T-cell (primary cell): Measurements from ENCODE around the gene WNT2B. TPM values are rescaled to one million over a fixed set of nuclear protein-coding genes. Genes with fewer than 3 reads are reported as not detected.

Source experiments
- ATAC-seq, 4 experiments: fragments of 200-7000 bp in 3 of 4; fragments of 150-1000 bp in 1 of 4; cut with Tn5 transposase; replicated peaks in 1 of 4; 1 replicate in 3 of 4; 2 replicates in 1 of 4; pipeline ENCODE4 v1.10.0; 2021; ENCODE audit warnings: moderate library complexity in 3 of 4, mild to moderate bottlenecking in 2 of 4, moderate number of reproducible peaks in 1 of 4
- CTCF ChIA-PET, 2 donors: fragments of 300-600 bp; sonication (Branson Sonifier 250); formaldehyde crosslinking; loops; one replicate each; lab custom pipeline; 2022; ENCODE audit warnings: antibody characterized with exemption in 2 of 2; lab: Charles Lee
- POLR2A ChIA-PET, 2 donors: fragments of 300-600 bp; sonication (Branson Sonifier 250); formaldehyde crosslinking; loops; one replicate each; lab custom pipeline; 2022; ENCODE audit warnings: antibody characterized with exemption in 2 of 2; lab: Charles Lee
- DNase-seq, 35 experiments: peaks; one replicate each; pipeline versions ENCODE4 v3.0.0 to v3.0.0-alpha.2; 2013 to 2023
- H3K27ac ChIP-seq: one replicate; pipeline ENCODE4 v1.5.1; 2013; ENCODE audit warnings: low read length
- H3K27me3 ChIP-seq, 2 experiments: replicated peaks in 1 of 2; 1 replicate in 1 of 2; 2 replicates in 1 of 2; pipeline versions ENCODE4 v1.6.1 to v1.7.0; 2013; ENCODE audit warnings: low read length in 1 of 2, mixed read lengths in 1 of 2; ENCODE audit not compliant: control insufficient read depth in 2 of 2, insufficient read depth in 2 of 2; ENCODE audit errors: extremely low read depth in 1 of 2
- H3K36me3 ChIP-seq, 2 donors: 1 replicate in 1 of 2; 2 replicates in 1 of 2; pipeline versions ENCODE4 v1.6.1 to v1.7.0; 2013; ENCODE audit warnings: low read length in 1 of 2; ENCODE audit not compliant: control insufficient read depth in 2 of 2, insufficient read depth in 1 of 2; ENCODE audit errors: extremely low read depth in 1 of 2
- H3K4me1 ChIP-seq, 2 experiments: 1 replicate in 1 of 2; 2 replicates in 1 of 2; pipeline versions ENCODE4 v1.6.1 to v1.7.0; 2013; ENCODE audit warnings: low read length in 2 of 2, mixed read lengths in 1 of 2; ENCODE audit not compliant: insufficient read depth in 2 of 2, control insufficient read depth in 1 of 2; ENCODE audit errors: extremely low read depth in 1 of 2
- H3K4me3 ChIP-seq, 2 donors: 1 replicate in 1 of 2; 2 replicates in 1 of 2; pipeline versions ENCODE4 v1.5.1 to v1.7.0; 2013; ENCODE audit warnings: mild to moderate bottlenecking in 2 of 2, low read length in 1 of 2, moderate library complexity in 1 of 2; ENCODE audit not compliant: control insufficient read depth in 1 of 2; ENCODE audit errors: extremely low read depth in 1 of 2
- H3K9me3 ChIP-seq: 2 replicates; pipeline ENCODE4 v1.7.0; 2013
- H3K27ac Mint-ChIP-seq, 2 donors: one replicate each; pipeline ENCODE4 v1.8.0; 2020 to 2021; ENCODE audit warnings: mild to moderate bottlenecking in 2 of 2, mixed read lengths in 2 of 2
- H3K27me3 Mint-ChIP-seq, 2 donors: one replicate each; pipeline ENCODE4 v1.8.0; 2021 to 2022; ENCODE audit warnings: mixed read lengths in 2 of 2
- H3K36me3 Mint-ChIP-seq: one replicate; pipeline ENCODE4 v1.8.0; 2021; ENCODE audit warnings: mixed read lengths
- H3K4me1 Mint-ChIP-seq, 3 donors: one replicate each; pipeline ENCODE4 v1.8.0; 2020 to 2022; ENCODE audit warnings: mixed read lengths in 3 of 3, mild to moderate bottlenecking in 1 of 3
- H3K4me3 Mint-ChIP-seq, 3 donors: one replicate each; pipeline ENCODE4 v1.8.0; 2020 to 2022; ENCODE audit warnings: mild to moderate bottlenecking in 3 of 3, mixed read lengths in 3 of 3, moderate library complexity in 3 of 3
- H3K9me3 Mint-ChIP-seq, 3 donors: one replicate each; pipeline ENCODE4 v1.8.0; 2020 to 2022; ENCODE audit warnings: mixed read lengths in 3 of 3
- WGBS: methylation state at CpG from one replicate; pipeline ENCODE4 v1.1.5; 2013; ENCODE audit warnings: missing lambda C conversion rate; ENCODE audit not compliant: insufficient coverage; 5-methylcytosine and 5-hydroxymethylcytosine counted together
- total RNA-seq, 35 experiments: library from RNA in 6 of 35; stranded (reverse) in 6 of 35; fragments of 120-200 nt in 1 of 35; gene quantifications; one replicate each; pipeline versions ENCODE4 v1.2.1 to v1.2.4 and lab custom pipeline; 2013 to 2026

Gene WNT2B
- total RNA-seq, 5 donors from 2014 or later (not counting 1 experiment from before 2014, with no cell fraction given) = 0.23 to 0.86 (median 0.47) TPM

GRCh38 chr1:112516141-112516540, 7.4 kb downstream of the WNT2B start:
- Mint-ChIP-seq H3K4me1 (no peaks in the 10 kb centered on the region), H3K4me3 (no peak overlapping the region), H3K27me3 (no peaks in the 10 kb centered on the region), H3K27ac (no peak overlapping the region), H3K9me3 (no peaks in the 10 kb centered on the region), H3K36me3 (no peaks in the 10 kb centered on the region)
- POLR2A ChIA-PET = no interaction called here
- ATAC-seq (no peak), DNase-seq (no peak)
- 90% methylated on average over 8 of the region's 14 CpGs for WGBS
- H3K9me3 ChIP-seq = no peaks in the 10 kb centered on the region
- no peak overlapping the region for H3K4me3 ChIP-seq
- H3K27ac ChIP-seq = no peak overlapping the region
- H3K27me3 ChIP-seq = no peaks in the 10 kb centered on the region
- CTCF ChIA-PET = no interaction called here
- H3K4me1 ChIP-seq = no peaks in the 10 kb centered on the region
- H3K36me3 ChIP-seq = no peaks in the 10 kb centered on the region

GRCh38 chr1:112517231-112517630, 8.5 kb downstream of the WNT2B start:
- CTCF ChIA-PET = no interaction called here
- Histone ChIP-seq H3K27me3 (no peaks in the 10 kb centered on the region), H3K9me3 (no peaks in the 10 kb centered on the region), H3K27ac (no peak overlapping the region), H3K36me3 (no peaks in the 10 kb centered on the region), H3K4me3 (no peak overlapping the region), H3K4me1 (no peaks in the 10 kb centered on the region)
- POLR2A ChIA-PET = no interaction called here
- 97% methylated on average over 6 of the region's 9 CpGs for WGBS
- no peak for DNase-seq
- Mint-ChIP-seq H3K4me3 (no peak overlapping the region), H3K27me3 (no peaks in the 10 kb centered on the region), H3K9me3 (no peaks in the 10 kb centered on the region), H3K4me1 (no peaks in the 10 kb centered on the region), H3K36me3 (no peaks in the 10 kb centered on the region), H3K27ac (no peak overlapping the region)
- ATAC-seq = no peak

- no peak overlapping the region for H3K27ac Mint-ChIP-seq
These were observed 8.9 kb downstream of the WNT2B start for GRCh38 chr1:112517646-112518045.

GRCh38 chr1:112518186-112518585, 9.4 kb downstream of the WNT2B start:
- H3K4me1 ChIP-seq = no peaks in the 10 kb centered on the region
- no peak for ATAC-seq
- no CpG with 5 or more reads among the region's 2 CpGs for WGBS

More at GRCh38 chr1:112517646-112518045, 8.9 kb downstream of the WNT2B start:
- Mint-ChIP-seq H3K36me3 (no peaks in the 10 kb centered on the region), H3K4me3 (no peak overlapping the region), H3K4me1 (no peaks in the 10 kb centered on the region), H3K9me3 (no peaks in the 10 kb centered on the region), H3K27me3 (no peaks in the 10 kb centered on the region)
- ATAC-seq = no peak
- DNase-seq = no peak
- POLR2A ChIA-PET = no interaction called here
- no peaks in the 10 kb centered on the region for H3K4me1 ChIP-seq
- 86% methylated on average over 2 of the region's 2 CpGs for WGBS
- no peak overlapping the region for H3K27ac ChIP-seq
- CTCF ChIA-PET = no interaction called here
- H3K27me3 ChIP-seq = no peaks in the 10 kb centered on the region
- H3K9me3 ChIP-seq = no peaks in the 10 kb centered on the region
- H3K36me3 ChIP-seq = no peaks in the 10 kb centered on the region
- H3K4me3 ChIP-seq = no peak overlapping the region

GRCh38 chr1:112520166-112520565, 11.4 kb downstream of the WNT2B start:
- Histone ChIP-seq H3K4me3 (no peak overlapping the region), H3K27me3 (no peaks in the 10 kb centered on the region), H3K9me3 (no peaks in the 10 kb centered on the region), H3K27ac (no peak overlapping the region), H3K4me1 (no peaks in the 10 kb centered on the region), H3K36me3 (no peaks in the 10 kb centered on the region)
- no peaks in the 10 kb centered on the region for H3K4me1 Mint-ChIP-seq
- no peak for DNase-seq
- ChIA-PET CTCF (no interaction called here), POLR2A (no interaction called here)
- no peak overlapping the region for H3K27ac Mint-ChIP-seq
- no peaks in the 10 kb centered on the region for H3K27me3 Mint-ChIP-seq
- H3K4me3 Mint-ChIP-seq = no peak overlapping the region
- no peak for ATAC-seq
- 78% methylated on average over 8 of the region's 9 CpGs for WGBS
- no peaks in the 10 kb centered on the region for H3K9me3 Mint-ChIP-seq
- H3K36me3 Mint-ChIP-seq = peaks cover 7% of the 10 kb centered on the region

More at GRCh38 chr1:112518186-112518585, 9.4 kb downstream of the WNT2B start:
- no peaks in the 10 kb centered on the region for H3K27me3 Mint-ChIP-seq
- H3K27ac Mint-ChIP-seq = no peak overlapping the region
- no peak overlapping the region for H3K27ac ChIP-seq
- H3K4me1 Mint-ChIP-seq = no peaks in the 10 kb centered on the region
- no peak overlapping the region for H3K4me3 Mint-ChIP-seq
- no peaks in the 10 kb centered on the region for H3K36me3 ChIP-seq
- H3K27me3 ChIP-seq = no peaks in the 10 kb centered on the region
- ChIA-PET CTCF (no interaction called here), POLR2A (no interaction called here)
- H3K9me3 ChIP-seq = no peaks in the 10 kb centered on the region
- no peaks in the 10 kb centered on the region for H3K9me3 Mint-ChIP-seq
- no peak overlapping the region for H3K4me3 ChIP-seq
- no peaks in the 10 kb centered on the region for H3K36me3 Mint-ChIP-seq
- no peak for DNase-seq

- POLR2A ChIA-PET = no interaction called here
- no peak for ATAC-seq
- no peak overlapping the region for H3K27ac Mint-ChIP-seq
These were observed 13.9 kb downstream of the WNT2B start for GRCh38 chr1:112522621-112523020.

GRCh38 chr1:112524251-112524650, 15.5 kb downstream of the WNT2B start:
- Histone ChIP-seq H3K9me3 (no peaks in the 10 kb centered on the region), H3K36me3 (no peaks in the 10 kb centered on the region), H3K4me1 (no peaks in the 10 kb centered on the region), H3K27me3 (no peaks in the 10 kb centered on the region), H3K27ac (no peak overlapping the region), H3K4me3 (no peak overlapping the region)
- ATAC-seq (no peak), DNase-seq (no peak)
- Mint-ChIP-seq H3K27me3 (no peaks in the 10 kb centered on the region), H3K27ac (no peak overlapping the region), H3K4me1 (no peaks in the 10 kb centered on the region), H3K36me3 (peaks cover 27% of the 10 kb centered on the region), H3K4me3 (no peak overlapping the region), H3K9me3 (no peaks in the 10 kb centered on the region)
- CTCF ChIA-PET = interaction anchor here in 1 of 2 donors (0.5 to 0.6 kb wide), 2 partner anchors 15 to 30 kb away, joined by 3 read pairs; no protein-coding TSS in a partner anchor
- POLR2A ChIA-PET = no interaction called here
- WGBS = 100% methylated on average over 1 of the region's 8 CpGs

More at GRCh38 chr1:112522621-112523020, 13.9 kb downstream of the WNT2B start:
- no peak overlapping the region for H3K4me3 Mint-ChIP-seq
- CTCF ChIA-PET = interaction anchor here (0.5 to 0.6 kb wide), 2 partner anchors 137 to 163 kb away, joined by 3 to 4 read pairs; no protein-coding TSS in a partner anchor
- WGBS = no CpG with 5 or more reads among the region's 1 CpG
- H3K27me3 Mint-ChIP-seq = no peaks in the 10 kb centered on the region
- no peak for DNase-seq
- H3K4me1 ChIP-seq = no peaks in the 10 kb centered on the region
- no peak overlapping the region for H3K4me3 ChIP-seq
- H3K36me3 Mint-ChIP-seq = peaks cover 22% of the 10 kb centered on the region
- no peaks in the 10 kb centered on the region for H3K27me3 ChIP-seq
- no peaks in the 10 kb centered on the region for H3K9me3 ChIP-seq
- H3K27ac ChIP-seq = no peak overlapping the region
- H3K9me3 Mint-ChIP-seq = no peaks in the 10 kb centered on the region
- H3K4me1 Mint-ChIP-seq = no peaks in the 10 kb centered on the region
- H3K36me3 ChIP-seq = no peaks in the 10 kb centered on the region
